HFFc6 (cell line): ENCODE data around the gene FYTTD1. TPM values are rescaled to one million over a fixed set of nuclear protein-coding genes. Genes with fewer than 3 reads are reported as not detected.

Experiments
- DNase-seq: peaks from one replicate; pipeline ENCODE4 v3.0.0-alpha.2; 2018
- H3K27ac Mint-ChIP-seq: 2 replicates; pipeline ENCODE4 v1.8.0; 2020; ENCODE audit warnings: mild to moderate bottlenecking, mixed read lengths
- H3K27me3 Mint-ChIP-seq: 2 replicates; pipeline ENCODE4 v1.8.0; 2021; ENCODE audit warnings: mild to moderate bottlenecking, moderate library complexity, mixed read lengths; ENCODE audit not compliant: insufficient read depth
- H3K36me3 Mint-ChIP-seq: 2 replicates; pipeline ENCODE4 v1.8.0; 2021; ENCODE audit warnings: low read depth, mixed read lengths
- H3K4me1 Mint-ChIP-seq: 2 replicates; pipeline ENCODE4 v1.8.0; 2020; ENCODE audit warnings: low read depth, mixed read lengths
- H3K4me3 Mint-ChIP-seq: 2 replicates; pipeline ENCODE4 v1.8.0; 2020; ENCODE audit warnings: mild to moderate bottlenecking, moderate library complexity, mixed read lengths
- H3K9me3 Mint-ChIP-seq: 2 replicates; pipeline ENCODE4 v1.8.0; 2020; ENCODE audit warnings: mild to moderate bottlenecking, mixed read lengths
- total RNA-seq, 6 experiments: library from RNA; stranded (reverse); fragmentation: NEBNext Ultra II Directional; extraction: Animal tissue kit (Norgen Biotek cat#: 25700); gene quantifications; 2 replicates in 1 of 6; 3 replicates in 5 of 6; pipeline ENCODE4 v1.2.3, GENCODE V29; 2021
- TF ChIP-seq, protein P1 (sequence below): fragments of 200-600 bp; sonication (generic); IDR thresholded peaks from 2 replicates; pipeline ENCODE4 v1.5.0; 2021; ENCODE audit warnings: antibody characterized with exemption, mild to moderate bottlenecking

The FYTTD1 gene
- total RNA-seq, 6 experiments from 2014 or later, result 53.3 to 71.7 (median 60.9) TPM

DNA sequence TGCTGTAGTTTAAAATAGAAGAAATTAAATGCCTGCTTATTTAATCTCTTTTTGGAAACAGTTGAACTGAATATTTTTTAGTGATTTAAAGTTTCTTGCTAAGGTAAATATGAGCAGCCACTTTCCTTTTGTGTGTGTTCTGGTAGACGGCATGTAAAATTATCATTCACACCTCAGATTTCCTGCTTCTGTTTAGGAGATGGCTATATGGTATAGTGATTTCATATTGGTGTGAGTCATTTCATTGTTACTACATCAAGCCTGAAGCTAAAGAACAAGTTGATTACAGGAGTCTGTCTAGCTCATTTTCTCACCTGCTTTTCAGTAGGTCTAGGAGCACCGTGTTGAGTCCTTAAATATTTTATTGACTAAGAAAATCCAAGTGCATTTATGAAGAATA is 43.6 kb downstream of the FYTTD1 start:
- Mint-ChIP-seq H3K36me3 (no peaks in the 10 kb centered on the region), H3K27ac (peak overlapping the region; percentile 62; the same call in 1 of the 2 replicates), H3K4me3 (peak overlapping the region; percentile 76), H3K9me3 (no peaks in the 10 kb centered on the region), H3K4me1 (peaks cover 53% of the 10 kb centered on the region), H3K27me3 (peaks cover 5% of the 10 kb centered on the region)
- TF ChIP-seq, protein P1, sequence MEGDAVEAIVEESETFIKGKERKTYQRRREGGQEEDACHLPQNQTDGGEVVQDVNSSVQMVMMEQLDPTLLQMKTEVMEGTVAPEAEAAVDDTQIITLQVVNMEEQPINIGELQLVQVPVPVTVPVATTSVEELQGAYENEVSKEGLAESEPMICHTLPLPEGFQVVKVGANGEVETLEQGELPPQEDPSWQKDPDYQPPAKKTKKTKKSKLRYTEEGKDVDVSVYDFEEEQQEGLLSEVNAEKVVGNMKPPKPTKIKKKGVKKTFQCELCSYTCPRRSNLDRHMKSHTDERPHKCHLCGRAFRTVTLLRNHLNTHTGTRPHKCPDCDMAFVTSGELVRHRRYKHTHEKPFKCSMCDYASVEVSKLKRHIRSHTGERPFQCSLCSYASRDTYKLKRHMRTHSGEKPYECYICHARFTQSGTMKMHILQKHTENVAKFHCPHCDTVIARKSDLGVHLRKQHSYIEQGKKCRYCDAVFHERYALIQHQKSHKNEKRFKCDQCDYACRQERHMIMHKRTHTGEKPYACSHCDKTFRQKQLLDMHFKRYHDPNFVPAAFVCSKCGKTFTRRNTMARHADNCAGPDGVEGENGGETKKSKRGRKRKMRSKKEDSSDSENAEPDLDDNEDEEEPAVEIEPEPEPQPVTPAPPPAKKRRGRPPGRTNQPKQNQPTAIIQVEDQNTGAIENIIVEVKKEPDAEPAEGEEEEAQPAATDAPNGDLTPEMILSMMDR, result no peak
- peak; percentile 33 for DNase-seq

DNA sequence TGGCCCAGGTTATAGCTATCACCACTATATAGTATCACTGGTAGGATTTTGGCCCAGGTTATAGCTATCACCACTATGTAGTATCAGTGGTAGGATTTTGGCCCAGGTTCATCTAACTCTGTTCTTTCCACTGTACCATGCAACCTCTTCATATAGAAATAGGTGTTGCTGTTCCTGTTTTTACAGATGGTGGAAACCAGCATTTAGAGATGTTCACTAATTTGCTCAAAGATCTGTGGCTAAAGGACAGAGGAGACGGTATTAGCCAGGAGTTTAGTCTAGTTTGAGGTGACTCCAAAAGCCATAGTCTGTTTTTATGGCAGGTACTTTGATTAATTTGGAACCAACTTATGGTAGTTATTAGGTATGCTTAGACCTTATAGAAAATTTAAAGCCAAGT is 44.4 kb downstream of the FYTTD1 start:
- TF ChIP-seq, protein P1, result no peak
- Mint-ChIP-seq H3K9me3 (no peaks in the 10 kb centered on the region), H3K27me3 (peaks cover 5% of the 10 kb centered on the region), H3K36me3 (no peaks in the 10 kb centered on the region), H3K27ac (no peak overlapping the region), H3K4me1 (peaks cover 62% of the 10 kb centered on the region), H3K4me3 (no peak overlapping the region)
- DNase-seq, result no peak

DNA sequence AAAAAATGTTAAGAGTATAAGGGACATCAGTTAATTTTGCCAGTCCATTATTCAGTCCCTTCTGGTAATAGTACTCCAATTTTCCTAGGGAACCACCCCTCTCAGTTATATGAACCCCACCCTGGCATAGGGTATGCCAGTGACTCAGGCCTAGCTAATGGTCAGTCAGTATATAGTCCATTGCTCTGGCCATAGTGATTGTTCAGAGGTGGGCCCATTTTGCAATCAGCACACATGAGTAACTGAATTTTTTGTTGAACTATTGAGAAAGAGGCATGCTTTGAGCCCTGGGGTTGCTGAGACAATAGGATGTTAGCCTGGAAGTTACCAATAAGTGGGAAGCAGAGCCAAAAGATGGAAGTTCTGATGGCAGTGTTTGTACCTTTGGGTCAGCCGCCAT is 45.5 kb downstream of the FYTTD1 start:
- H3K27ac Mint-ChIP-seq, result peak overlapping the region; percentile 75
- H3K4me1 Mint-ChIP-seq, result peaks cover 64% of the 10 kb centered on the region
- no peaks in the 10 kb centered on the region for H3K9me3 Mint-ChIP-seq
- H3K27me3 Mint-ChIP-seq, result peaks cover 5% of the 10 kb centered on the region
- H3K36me3 Mint-ChIP-seq, result no peaks in the 10 kb centered on the region
- TF ChIP-seq, protein P1, result no peak
- DNase-seq, result peak; percentile 48
- no peak overlapping the region for H3K4me3 Mint-ChIP-seq

DNA sequence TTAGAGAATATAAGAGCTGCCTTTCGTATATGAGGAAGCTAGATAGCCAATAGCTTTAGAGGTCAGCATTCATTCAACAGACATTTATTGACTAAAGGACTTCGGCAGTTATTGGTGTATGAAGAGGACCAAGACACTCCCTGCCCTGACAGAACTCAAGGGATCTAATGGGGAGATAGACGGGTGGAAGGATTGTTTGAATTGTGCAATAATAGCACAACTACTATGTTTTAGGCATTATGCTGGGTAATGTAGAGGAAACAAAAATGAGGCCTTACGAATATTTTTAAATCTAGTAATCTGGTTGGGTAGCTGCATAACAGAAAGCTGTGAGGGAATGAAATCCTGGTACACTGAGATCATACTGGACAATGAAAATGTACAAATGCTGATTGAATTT is 46.4 kb downstream of the FYTTD1 start:
- Mint-ChIP-seq H3K9me3 (no peaks in the 10 kb centered on the region), H3K27me3 (peaks cover 5% of the 10 kb centered on the region), H3K27ac (peak overlapping the region; percentile 5; the same call in 1 of the 2 replicates), H3K4me3 (no peak overlapping the region), H3K4me1 (peaks cover 69% of the 10 kb centered on the region), H3K36me3 (no peaks in the 10 kb centered on the region)
- no peak for DNase-seq
- TF ChIP-seq, protein P1, result no peak

DNA sequence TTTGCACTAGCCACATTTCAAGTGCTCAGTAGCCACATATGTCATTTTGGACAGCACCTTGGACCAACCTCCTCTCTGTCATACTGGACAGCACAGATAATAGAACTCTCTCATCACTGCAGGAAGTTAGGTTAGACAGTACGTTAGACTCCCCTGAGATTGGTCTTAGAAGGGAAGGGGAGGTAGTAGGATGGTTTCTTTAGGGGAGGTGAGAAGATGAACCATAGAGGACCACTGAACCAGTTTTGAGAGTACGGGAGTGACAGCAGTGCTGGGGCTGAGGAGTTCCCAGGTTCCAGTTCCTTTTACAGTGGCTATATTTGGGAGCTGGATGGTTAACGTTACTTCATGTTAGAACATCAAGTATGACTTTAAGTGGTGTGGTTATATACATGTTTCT is 49.2 kb downstream of the FYTTD1 start:
- H3K36me3 Mint-ChIP-seq, result 0 out of 2 replicates have a peak, but pooled peaks cover 4% of the 10 kb centered on the region
- H3K27me3 Mint-ChIP-seq, result no peaks in the 10 kb centered on the region
- no peaks in the 10 kb centered on the region for H3K9me3 Mint-ChIP-seq
- no peak for DNase-seq
- peaks cover 80% of the 10 kb centered on the region for H3K4me1 Mint-ChIP-seq
- no peak overlapping the region for H3K27ac Mint-ChIP-seq
- TF ChIP-seq, protein P1, result no peak
- H3K4me3 Mint-ChIP-seq, result peak overlapping the region; percentile 2; the same call in 1 of the 2 replicates

DNA sequence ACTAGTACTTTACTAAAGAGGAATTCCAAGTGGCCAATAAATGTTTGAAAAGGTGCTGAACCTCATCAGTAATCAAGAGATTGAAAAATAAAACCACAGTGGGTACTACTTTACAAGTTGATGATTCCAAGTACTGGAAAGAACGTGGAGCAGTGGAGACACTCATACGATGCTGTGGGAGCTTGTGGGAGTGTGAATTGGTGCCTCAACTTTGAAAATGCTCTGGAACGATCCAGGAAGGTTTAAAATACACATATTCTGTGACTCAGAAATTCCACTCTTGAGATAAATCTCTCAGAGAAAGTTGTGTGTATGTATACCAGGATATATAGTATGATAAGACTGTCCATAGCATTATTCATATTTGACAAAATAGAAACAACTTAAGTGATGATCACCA is 50.7 kb downstream of the FYTTD1 start:
- TF ChIP-seq, protein P1, result no peak
- peaks cover 66% of the 10 kb centered on the region for H3K4me1 Mint-ChIP-seq
- no peaks in the 10 kb centered on the region for H3K9me3 Mint-ChIP-seq
- DNase-seq, result no peak
- H3K36me3 Mint-ChIP-seq, result 0 out of 2 replicates have a peak, but pooled peaks cover 4% of the 10 kb centered on the region
- peak overlapping the region; percentile 29; the same call in 1 of the 2 replicates for H3K4me3 Mint-ChIP-seq
- H3K27me3 Mint-ChIP-seq, result no peaks in the 10 kb centered on the region
- peak overlapping the region; percentile 92 for H3K27ac Mint-ChIP-seq
